HepG2 (cell line): ENCODE results near the gene UBE2O. TPM values are rescaled to one million over a fixed set of nuclear protein-coding genes. Genes with fewer than 3 reads are reported as not detected.

Experiments used
- ARID5B ChIP-seq: IDR thresholded peaks from 2 replicates; pipeline ENCODE4 v1.4.0; 2020; ENCODE audit warnings: mild to moderate bottlenecking, missing genetic modification reagents
- FLYWCH1 ChIP-seq: sonication (generic); formaldehyde crosslinking; IDR thresholded peaks from 2 replicates; pipeline ENCODE4 v1.8.1; 2023; ENCODE audit warnings: mild to moderate bottlenecking, missing genetic modification reagents
- GABPA ChIP-seq, 2 experiments: IDR thresholded peaks; 2 replicates each; pipeline ENCODE4 v1.6.1; 2011 to 2016; ENCODE audit warnings: low read depth in 2 of 2, low read length in 1 of 2, missing biosample characterization in 1 of 2, missing genetic modification characterization in 1 of 2
- GATAD2A ChIP-seq: IDR thresholded peaks from 2 replicates; pipeline ENCODE4 v1.6.1; 2016
- HINFP ChIP-seq: sonication (generic); formaldehyde crosslinking; IDR thresholded peaks from 2 replicates; pipeline ENCODE4 v1.4.0; 2020; ENCODE audit warnings: low read depth, mild to moderate bottlenecking, missing genetic modification reagents
- HOXA3 ChIP-seq: sonication (generic); formaldehyde crosslinking; IDR thresholded peaks from 2 replicates; pipeline ENCODE4 v1.5.0; 2020; ENCODE audit warnings: missing genetic modification reagents
- IRX3 ChIP-seq: sonication (generic); formaldehyde crosslinking; IDR thresholded peaks from 2 replicates; pipeline ENCODE4 v1.8.1; 2023; ENCODE audit warnings: mild to moderate bottlenecking, low read depth, missing genetic modification reagents, borderline replicate concordance
- NFE2L1 ChIP-seq: sonication (generic); formaldehyde crosslinking; IDR thresholded peaks from 2 replicates; pipeline ENCODE4 v1.4.0; 2020; ENCODE audit warnings: missing genetic modification reagents, mild to moderate bottlenecking, borderline replicate concordance
- RARA ChIP-seq: IDR thresholded peaks from 2 replicates; pipeline ENCODE4 v1.6.1; 2016; ENCODE audit warnings: missing genetic modification reagents, missing compliant biosample characterization
- RBM39 ChIP-seq: fragments of 200-400 bp; formaldehyde crosslinking; IDR thresholded peaks from one replicate; pipeline ENCODE4 v1.6.1; 2018; ENCODE audit warnings: antibody characterized with exemption, mild to moderate bottlenecking, low read depth, low read length; ENCODE audit not compliant: poor library complexity, severe bottlenecking
- ZFP62 ChIP-seq: sonication (generic); formaldehyde crosslinking; IDR thresholded peaks from 2 replicates; pipeline ENCODE4 v1.4.0; 2020; ENCODE audit warnings: missing genetic modification reagents
- ZNF430 ChIP-seq: sonication (generic); formaldehyde crosslinking; IDR thresholded peaks from 2 replicates; pipeline ENCODE4 v1.9.0; 2021; ENCODE audit warnings: mild to moderate bottlenecking, missing genetic modification reagents
- ZNF687 ChIP-seq: sonication (generic); formaldehyde crosslinking; IDR thresholded peaks from 2 replicates; pipeline ENCODE4 v1.5.1; 2020; ENCODE audit warnings: mild to moderate bottlenecking, missing genetic modification reagents, moderate library complexity
- ZNF768 ChIP-seq: sonication (generic); formaldehyde crosslinking; IDR thresholded peaks from 2 replicates; pipeline ENCODE4 v1.4.0; 2020; ENCODE audit warnings: missing genetic modification reagents
- ZNF776 ChIP-seq: sonication (generic); formaldehyde crosslinking; IDR thresholded peaks from 2 replicates; pipeline ENCODE4 v1.4.0; 2020; ENCODE audit warnings: mild to moderate bottlenecking, missing genetic modification reagents
- ZNF782 ChIP-seq: sonication (generic); formaldehyde crosslinking; IDR thresholded peaks from 2 replicates; pipeline ENCODE4 v1.4.0; 2020; ENCODE audit warnings: missing genetic modification reagents, mild to moderate bottlenecking, borderline replicate concordance
- ZNF83 ChIP-seq: sonication (generic); formaldehyde crosslinking; IDR thresholded peaks from 2 replicates; pipeline ENCODE4 v1.4.0; 2020; ENCODE audit warnings: missing genetic modification reagents, mild to moderate bottlenecking, borderline replicate concordance
- ZSCAN5A ChIP-seq: sonication (generic); formaldehyde crosslinking; IDR thresholded peaks from 2 replicates; pipeline ENCODE4 v1.8.0; 2022; ENCODE audit warnings: mild to moderate bottlenecking, missing genetic modification reagents, borderline replicate concordance
- polyA plus RNA-seq, 8 experiments: library from polyadenylated mRNA; depleted of rRNA in 3 of 8; stranded (reverse) in 7 of 8; unstranded in 1 of 8; fragments of >200 nt; fragmentation: Illumina TruSeq in 4 of 8; extraction: Trizol in 4 of 8; gene quantifications; 2 replicates each; pipeline versions ENCODE4 v1.2.1 to v1.2.3, GENCODE V29; 2011 to 2016; ENCODE audit warnings: low read depth in 4 of 8, missing spikeins in 1 of 8, mixed read lengths in 1 of 8; ENCODE audit not compliant: insufficient read depth in 1 of 8
- total RNA-seq, 5 experiments: library from RNA; depleted of rRNA; stranded (reverse); fragments of >200 nt; fragmentation: Illumina TruSeq; extraction: Trizol; gene quantifications; 2 replicates each; pipeline ENCODE4 v1.2.3, GENCODE V29; 2016; ENCODE audit warnings: low read depth in 1 of 5

UBE2O gene
- total and polyA plus RNA-seq, 2 of the 13 experiments (the other 11 are each of a cell fraction or from before 2014, with no cell fraction given): 21.5 to 23.5 TPM

GRCh38 chr17:76353004-76353598 is 99.9 kb downstream of the UBE2O start (continued):
- TF ChIP-seq GATAD2A (CRISPR knock-in tag) (peak; percentile 17; the same call in 1 of the 2 replicates), IRX3 (CRISPR knock-in tag) (0 out of 2 replicates have a peak, but pooled peaks have one; percentile 34), ZNF776 (CRISPR knock-in tag) (peak; percentile 5), NFE2L1 (CRISPR knock-in tag) (no peak), ZNF430 (CRISPR knock-in tag) (peak; percentile 2; the same call in 1 of the 2 replicates), ZNF83 (no peak), RBM39 (peak; percentile 32), ZFP62 (CRISPR knock-in tag) (0 out of 2 replicates have a peak, but pooled peaks have one; percentile 15), ZSCAN5A (CRISPR knock-in tag) (no peak), ZNF782 (CRISPR knock-in tag) (peak; percentile 41; the same call in 1 of the 2 replicates), ZNF768 (CRISPR knock-in tag) (peak; percentile 23; the same call in 1 of the 2 replicates), HINFP (CRISPR knock-in tag) (no peak), HOXA3 (no peak; the same call in 1 of the 2 replicates), GABPA (IDR thresholded peaks at IDR 0.05; ENCODE audit: low read depth, low read length) (no peak), GABPA (CRISPR knock-in tag; IDR thresholded peaks at IDR 0.05; ENCODE audit: low read depth) (no peak), RARA (CRISPR knock-in tag) (no peak; the same call in none of the 2 replicates), ARID5B (CRISPR knock-in tag) (no peak), ZNF687 (no peak), FLYWCH1 (CRISPR knock-in tag) (no peak)
